Left hindlimb (tissue), 1 donor: ENCODE data around the gene STK39.
"Not testable (repeated sequence)": the region's sequence is repeated elsewhere in the genome, so short reads cannot be mapped to it uniquely, and the experiment has no call there.

Source experiments
- DNase-seq: peaks from one replicate; pipeline ENCODE4 v3.0.0-alpha.2; 2018

STK39 gene

DNA sequence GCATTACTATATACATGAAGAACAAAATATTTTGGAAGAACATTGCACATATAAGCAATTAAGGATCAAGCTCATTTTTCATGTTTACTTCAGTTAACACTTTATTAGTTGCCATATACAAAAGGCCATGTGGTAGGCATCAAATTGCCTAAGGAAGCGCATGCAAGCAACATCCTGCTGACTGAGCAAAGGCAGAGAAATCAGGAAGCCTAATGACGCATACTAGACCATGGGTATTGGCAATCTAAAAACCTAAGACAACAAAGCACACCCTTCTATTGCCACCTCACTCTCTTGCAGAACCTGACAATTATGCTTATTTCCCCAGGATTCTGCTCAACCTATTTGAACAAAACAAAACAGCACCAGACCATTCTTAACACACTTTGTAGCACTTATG is 171.9 kb downstream of the STK39 start:
- no peak for DNase-seq

DNA sequence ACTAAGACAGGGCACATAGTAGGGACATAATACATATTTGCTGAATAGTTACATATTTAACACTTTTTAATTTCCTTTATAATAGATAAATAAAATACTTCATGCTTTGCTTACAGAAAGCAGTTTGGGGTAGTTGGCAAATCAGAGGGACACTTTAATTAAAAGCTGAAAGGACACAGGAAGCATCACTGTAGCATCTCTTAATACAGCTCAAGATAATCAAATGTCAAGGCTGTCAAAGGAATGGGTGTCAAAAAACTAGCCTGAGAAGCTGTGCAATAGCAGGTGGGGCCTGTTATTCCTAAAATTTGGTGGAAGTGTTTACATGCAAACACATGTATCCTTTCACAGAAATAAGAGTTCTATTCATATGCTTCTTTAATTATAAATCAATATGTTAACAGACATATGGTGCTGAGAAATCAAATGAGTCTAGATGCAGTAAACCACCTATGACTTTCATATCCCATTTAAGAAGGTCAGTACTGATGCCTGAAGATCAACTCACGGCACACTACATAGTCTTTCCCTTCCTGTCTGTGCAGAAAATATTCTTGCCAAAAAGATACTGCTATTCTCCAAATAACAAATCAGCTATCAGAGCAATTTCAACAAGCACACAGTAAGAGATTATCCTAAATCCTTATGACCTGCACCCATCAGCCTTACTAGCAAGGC is 174.6 kb downstream of the STK39 start:
- no peak for DNase-seq

DNA sequence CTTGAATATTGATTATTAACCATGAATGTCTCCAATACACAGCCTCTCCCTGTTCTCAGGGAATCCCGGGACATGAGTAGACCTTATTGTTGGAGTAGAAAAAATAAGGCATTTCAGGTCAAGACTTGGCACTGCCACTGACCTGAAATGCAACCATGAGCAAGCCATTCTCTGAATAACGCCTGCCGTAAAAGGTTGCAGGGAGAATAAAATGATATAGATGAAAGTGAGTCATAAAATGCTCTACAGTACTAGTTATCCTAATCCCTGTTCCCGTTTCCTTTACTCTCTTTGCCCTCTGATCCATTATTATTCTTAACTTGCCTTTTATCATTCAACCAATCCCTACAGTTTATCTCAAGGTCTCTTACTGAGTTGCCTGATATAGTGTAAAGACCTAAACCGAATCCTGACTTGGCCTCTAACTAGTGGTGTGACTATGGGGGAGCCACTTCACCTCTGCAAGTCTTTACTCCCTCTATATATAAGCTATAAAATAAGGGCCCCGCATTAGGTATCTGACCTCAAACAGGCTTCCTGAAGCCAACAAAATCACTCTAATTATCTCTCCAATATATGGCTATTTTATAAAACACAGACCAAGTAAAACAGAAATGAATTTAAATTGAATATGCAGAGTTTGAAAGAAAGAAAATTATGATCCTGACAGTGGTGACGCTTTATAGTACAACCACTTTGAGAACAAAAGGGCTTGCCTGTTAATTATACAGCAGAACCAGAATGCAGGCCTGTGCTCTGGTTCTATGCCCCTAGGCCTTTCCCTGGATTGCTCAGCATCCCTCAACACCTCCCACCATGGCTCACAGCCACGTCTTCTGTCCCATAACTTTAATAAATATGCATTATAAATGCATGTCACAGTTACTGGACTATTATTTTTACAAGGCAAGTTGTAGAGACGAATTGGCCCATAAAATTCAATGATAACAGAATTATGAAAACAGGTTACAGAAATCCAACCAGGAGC is 183.1 kb downstream of the STK39 start:
- no peak for DNase-seq

DNA sequence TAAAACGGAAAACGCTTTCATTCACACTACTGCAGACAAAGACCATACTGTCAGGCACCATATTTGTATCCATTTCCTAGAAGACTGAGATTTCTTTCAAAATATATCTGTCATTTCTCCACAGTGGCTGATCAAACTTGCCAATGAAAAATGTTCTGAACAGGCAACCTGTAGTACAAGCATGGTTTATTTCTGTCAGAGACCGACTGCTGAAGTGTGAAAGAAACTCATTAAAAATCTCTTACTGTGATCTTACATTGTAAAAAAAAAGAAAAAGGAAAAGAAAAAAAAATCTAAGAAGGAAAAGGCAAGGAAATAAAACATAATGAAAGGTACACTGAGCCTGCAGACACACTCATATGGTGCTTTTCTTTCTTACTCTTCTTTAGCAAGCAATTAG is 184.5 kb downstream of the STK39 start:
- DNase-seq, result no peak

DNA sequence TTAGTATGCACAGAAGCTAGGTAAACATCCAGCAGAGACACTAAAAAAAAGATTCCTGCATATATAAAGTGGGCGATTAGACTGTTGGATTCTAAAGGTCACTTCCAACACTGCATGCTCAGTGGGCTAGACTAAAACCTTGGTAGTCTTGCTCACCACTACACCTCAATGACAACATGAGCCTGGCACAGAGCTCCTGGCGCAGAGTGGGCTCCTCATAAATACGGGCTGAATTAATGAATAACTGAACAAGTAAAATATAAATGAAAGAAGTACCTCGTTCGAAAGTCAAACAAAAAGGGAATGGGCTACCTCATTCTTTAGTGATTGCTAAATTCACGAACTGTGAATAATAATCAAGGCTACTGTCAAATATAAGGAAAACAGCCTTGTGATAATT is 185.3 kb downstream of the STK39 start:
- DNase-seq, result no peak

DNA sequence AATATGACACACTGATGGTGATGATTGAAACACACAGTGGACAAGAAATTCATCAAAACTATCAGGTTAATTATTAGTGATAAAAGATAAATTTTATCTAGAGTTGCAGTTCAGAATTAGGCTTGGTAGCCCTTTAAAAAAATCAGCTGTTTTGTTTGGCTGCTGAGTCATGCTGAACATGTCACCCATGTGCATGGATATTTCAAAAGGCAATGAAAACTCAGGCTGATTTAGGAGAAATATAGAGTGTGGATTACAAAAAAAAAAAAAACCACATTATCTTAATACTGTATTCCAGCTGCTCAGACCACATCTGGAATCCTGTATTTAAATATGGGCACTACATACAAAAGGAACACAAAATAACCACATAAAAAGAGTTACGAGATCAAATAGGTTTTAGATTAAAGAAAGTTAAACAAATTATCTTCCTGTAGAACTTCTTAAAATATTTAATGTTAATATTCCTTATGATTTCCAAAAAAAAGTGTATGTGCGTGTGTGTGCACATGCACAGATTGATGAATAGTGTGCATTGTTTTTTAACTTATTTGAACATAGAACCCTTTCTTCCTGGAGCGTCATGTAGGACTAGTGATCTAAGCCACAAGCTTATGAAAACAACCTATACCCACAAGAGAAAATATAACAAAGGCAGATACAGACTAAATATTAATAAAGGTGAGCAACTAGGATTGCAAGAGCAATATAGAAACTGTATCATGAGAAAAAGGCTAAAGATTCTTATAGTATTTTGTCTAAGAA is 186.2 kb downstream of the STK39 start:
- DNase-seq, result no peak

DNA sequence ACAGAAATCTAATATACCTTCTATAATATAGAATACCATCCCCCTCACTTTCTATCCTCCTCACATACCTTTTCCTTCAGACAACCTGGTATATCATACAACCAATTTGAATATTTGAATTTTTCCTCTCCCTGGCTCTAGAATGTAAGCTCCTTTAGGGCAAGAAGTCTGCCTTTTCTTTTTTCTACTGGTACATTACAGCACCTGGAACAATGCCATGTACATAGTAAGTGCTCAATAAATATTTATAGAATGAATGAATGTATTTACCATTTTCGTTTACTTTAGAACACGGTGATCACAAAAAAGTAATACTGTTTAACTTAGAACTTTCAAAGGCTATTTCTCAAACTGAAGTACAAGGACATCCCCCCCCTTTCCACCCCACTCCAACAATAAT is 187.6 kb downstream of the STK39 start:
- no peak for DNase-seq

DNA sequence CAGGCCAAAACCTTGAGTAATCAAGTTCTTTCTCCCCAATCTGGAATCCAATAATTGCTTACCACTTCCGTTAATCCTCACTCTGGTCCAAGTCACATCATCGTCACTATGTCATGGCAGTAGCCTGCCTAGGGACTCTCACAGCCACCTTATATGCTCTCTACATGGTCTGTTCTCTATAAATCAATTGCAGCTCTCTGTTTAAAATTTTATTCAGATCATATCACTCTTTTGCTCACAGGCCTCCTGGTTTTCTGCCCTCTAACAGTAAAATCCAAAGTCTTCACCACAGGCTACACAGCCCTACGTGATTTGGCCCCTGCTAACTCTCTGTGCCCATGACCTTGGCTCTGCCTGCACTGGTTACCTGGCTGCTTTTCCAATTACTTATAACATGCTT is 188.7 kb downstream of the STK39 start:
- DNase-seq, result no peak

DNA sequence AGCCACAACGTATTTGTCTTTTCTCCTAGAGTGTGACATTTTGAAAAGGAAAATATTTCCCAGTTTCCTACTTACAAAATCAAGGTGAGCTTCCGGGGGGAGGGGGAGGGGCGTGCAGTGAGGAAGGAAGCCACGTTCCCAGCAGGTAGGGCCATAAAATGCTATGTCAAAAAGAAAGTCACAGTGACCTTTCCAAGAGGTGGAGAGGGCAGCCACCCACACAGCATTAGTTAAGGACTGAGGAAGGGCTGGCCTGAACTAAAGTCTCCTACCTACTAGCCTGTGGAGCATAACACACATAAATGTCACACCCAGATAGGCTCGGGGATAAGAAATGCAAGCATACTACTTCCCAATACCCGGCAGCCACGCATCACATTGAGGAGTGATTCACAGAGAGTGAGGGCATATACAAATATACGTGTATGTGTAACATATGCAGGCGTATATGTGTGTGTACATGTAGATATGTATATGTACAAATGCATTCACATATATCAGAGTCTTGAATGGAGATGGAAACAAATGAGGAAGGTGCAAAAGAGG is 191.1 kb downstream of the STK39 start:
- no peak for DNase-seq

DNA sequence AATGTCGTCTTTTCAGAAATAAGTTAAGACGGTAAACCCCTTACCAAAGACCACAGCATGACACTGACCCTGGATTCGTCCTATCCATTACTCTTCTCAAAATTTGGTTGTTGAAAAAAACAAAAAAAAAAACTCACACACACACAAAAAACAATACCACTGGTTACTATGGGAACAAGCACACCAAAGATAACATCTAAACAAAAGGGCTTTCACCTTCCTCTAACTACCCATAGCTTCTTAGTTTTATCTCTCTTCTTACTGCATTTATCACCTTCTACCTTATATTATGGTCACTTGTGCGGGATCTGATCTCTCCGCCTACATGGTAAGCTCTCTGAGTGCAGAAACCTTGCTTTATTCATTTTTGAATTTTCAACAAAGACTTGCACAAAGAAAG is 192.7 kb downstream of the STK39 start:
- DNase-seq, result no peak

DNA sequence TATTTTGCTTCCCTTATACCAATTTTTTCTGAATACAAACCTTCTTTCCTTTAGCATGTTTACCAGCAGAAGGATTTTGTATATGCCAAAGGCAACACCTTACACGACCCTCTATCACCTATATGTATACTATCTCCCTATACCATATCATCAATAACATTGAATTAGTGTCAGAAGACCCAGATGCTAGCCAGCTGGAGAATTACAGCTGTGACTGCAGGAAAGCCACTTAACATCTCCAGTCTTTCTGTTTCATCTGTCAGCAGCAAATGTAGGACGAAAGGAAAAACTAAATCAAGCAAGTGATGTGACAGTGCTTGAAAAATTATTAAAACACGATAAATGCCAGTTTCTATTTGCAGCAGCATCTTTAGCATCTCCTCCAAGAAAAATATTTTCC is 193.7 kb downstream of the STK39 start:
- DNase-seq, result no peak

DNA sequence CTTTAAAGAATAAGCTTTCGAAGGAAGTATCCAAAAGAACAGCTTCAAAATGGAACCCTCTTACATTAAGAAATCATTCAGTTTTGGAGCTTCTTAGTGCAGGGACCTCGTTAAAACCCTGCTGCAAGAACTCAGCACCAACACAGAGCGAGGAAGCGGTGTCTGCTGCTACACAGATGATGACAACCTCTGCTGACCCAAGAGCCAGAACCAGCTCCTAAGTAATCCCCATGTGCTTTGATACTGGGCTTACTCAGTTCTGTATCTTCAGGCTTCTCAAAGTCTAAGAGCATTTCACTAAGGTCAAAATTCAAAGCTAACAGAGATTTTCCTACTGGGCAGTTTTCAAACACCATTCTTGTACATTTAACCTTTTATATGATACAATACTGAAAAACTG is 194.6 kb downstream of the STK39 start:
- DNase-seq, result no peak

DNA sequence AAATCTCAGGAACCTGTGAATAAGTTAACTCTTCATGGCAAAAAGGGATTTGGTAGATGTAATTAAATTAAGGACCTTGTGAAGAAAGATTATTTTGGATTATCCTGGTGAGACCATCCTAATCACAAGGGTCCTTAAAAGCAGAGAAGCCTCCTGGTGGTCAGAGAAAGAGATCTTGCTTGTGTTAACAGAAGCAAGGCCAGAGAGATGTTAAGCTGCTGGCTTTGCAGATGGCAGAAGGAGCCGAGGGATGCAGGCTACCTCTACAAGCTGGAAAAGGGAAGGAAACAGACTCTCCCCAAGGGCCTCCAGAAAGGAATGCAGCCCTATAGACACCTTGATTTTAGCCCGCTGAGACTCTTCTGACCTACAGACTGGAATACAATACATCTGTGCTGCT is 197.0 kb downstream of the STK39 start:
- no peak for DNase-seq

DNA sequence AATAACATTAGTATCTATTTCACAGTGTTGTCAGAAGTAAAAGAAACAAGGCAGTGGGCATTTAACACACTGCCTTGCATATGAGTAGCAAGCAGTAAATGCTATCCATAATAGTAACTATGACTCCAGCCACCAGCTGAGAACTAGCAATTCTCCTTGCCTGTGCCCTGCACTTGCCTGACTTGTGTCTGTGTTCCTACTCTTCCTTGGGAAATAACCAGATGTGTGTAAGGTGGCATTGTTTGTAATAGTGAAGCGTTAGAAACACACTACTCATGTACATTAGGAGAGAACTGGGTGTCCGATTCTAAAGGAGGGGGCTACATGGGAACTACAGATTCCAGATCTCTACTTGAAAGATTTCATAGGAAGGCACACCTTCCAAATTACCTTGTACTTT is 197.8 kb downstream of the STK39 start:
- no peak for DNase-seq

DNA sequence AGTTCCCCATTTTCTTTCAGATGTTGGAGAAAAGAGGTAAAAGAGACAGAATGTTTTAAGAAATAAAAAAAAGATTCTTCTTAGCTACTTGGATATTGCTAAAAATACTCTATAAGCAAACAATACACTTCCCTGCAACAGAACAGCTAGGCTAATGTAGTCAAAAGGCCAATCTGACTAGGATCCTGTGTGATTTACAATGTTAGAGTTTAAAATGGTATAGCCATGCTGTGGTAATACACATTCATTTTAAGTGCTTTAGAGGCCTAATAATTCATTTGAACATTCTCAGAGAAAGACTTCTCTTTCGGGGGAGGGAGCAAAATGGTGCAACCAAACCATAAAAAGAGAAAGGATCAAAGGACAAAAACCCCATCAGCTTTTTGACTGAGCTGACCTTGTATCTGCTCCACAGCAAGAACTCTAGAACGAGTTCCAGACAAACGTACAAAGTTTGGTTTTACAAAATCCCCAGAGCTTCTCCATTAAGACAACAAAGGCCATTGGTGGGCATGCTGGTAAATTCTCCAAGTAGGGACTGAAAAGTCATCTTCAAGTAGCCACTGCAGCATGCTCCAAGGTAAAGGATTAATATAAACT is 200.2 kb downstream of the STK39 start:
- no peak for DNase-seq

DNA sequence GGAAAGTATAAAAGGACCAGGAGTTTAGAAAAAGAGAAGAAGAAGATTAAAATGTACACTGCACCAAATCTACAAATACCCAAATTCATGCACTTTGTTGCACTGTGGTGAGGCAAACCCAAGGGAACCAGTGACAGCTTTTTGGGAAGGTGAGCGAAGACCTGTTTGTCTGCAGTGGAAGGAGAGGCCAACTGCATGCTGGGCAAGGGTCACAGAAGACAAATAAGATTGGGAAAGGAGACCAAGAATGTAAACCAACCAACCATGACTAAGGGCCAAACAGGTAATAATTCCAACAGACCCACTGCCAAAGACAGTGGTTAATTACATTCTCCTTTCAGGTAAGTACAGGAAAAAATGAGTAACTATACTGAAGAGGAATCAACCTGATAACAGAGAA is 202.8 kb downstream of the STK39 start:
- no peak for DNase-seq

DNA sequence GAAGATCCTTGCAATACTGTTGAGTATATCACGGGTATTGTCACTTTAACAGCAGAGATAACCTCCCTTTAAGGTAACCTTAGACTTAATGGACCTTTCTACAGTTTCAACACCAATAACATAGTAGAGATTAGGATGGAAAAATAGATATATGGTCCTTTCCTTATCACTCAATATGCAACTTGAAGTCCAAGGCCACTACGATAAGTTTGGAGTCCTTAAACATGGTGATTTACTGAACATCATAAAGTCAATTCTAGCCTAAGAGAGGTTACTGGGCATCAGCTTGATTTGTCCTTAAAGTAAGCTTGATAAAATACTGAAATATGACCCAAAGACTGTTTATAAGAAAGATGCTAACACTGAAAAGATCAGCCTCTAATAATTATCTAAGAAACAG is 203.2 kb downstream of the STK39 start:
- no peak for DNase-seq

DNA sequence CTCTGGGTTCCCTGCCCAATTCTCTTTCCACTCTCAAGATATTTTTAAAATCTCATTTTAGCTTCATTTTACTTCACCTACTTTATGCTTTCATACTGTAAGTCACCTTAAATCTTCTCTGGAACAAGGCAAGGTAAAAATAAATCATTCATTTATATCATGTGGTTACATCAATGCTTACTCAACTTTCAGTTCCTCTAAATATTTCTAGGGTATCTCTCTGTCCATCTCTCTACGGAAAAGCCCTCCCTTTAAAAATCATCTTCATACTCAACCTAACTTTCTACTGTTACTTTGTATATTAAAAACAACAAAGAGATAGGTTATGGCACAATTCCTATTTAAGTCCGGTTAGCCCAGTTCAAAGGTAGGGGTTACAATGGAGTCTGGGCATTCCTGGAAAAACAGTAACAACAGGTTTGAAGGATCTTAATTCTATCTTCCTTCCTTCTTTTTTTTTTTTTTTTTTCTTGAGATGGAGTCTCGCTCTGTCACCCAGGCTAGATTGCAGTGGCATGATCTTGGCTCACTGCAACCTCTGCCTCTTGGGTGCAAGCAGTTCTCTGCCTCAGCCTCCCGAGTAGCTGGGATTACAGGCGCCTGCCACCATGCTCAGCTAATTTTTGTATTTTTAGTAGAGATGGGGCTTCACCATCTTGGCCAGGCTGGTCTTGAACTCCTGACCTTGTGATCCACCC is 205.1 kb downstream of the STK39 start:
- DNase-seq, result not testable (repeated sequence)

DNA sequence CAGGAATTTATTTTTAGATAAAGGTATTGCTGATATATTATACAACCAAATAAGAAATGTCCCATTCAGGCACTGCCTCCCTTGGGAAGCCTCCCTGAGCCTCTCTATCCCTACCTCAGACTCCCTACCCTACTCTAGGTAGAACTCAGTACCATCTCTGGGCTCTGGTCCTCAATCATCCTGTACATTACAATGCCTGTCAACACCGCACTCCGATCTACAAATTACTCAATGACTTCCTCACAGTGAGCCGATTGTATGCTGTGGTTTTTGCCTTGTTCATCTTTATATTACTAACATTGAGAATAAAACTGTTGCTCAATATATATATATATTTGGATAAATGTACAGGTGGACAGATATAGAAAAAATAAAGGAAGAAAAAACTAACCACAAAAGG is 207.5 kb downstream of the STK39 start:
- no peak for DNase-seq

DNA sequence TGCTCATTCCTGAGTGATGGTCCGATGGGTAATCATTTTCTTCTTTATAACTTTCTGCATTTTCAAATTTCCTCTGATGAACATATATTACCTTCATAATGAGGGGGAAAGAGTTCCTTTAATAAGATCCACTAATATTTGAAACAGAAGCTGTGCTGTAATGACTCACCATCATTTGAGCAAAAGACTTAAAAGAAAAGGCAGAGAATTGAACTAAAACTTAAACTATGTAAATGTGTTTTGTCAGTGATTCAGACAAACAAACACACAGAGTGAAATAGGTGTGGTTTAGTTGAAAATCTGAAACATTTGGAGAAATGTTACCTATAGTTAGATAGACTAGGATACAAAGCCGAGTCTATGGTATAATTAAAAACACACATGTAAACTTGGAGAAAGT is 209.6 kb downstream of the STK39 start:
- DNase-seq, result no peak

DNA sequence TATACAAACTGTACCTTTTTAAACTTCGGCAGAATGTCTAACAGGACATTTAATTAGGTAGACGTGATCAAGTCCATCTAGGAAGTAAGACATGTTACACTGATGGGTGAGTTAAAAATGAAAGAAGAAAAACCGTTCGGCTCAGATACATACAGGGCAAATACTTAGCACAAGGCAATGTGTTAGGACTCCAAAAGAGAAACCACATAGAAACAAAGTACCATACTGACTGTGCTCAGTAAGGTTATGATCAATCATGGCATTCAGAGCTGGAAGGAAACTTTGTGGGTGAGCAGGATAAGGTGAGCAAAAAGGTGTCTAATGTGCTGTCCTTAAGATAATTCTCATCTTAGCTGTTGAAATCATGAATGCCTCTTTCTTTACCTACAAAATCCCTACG is 211.9 kb downstream of the STK39 start:
- DNase-seq, result no peak

DNA sequence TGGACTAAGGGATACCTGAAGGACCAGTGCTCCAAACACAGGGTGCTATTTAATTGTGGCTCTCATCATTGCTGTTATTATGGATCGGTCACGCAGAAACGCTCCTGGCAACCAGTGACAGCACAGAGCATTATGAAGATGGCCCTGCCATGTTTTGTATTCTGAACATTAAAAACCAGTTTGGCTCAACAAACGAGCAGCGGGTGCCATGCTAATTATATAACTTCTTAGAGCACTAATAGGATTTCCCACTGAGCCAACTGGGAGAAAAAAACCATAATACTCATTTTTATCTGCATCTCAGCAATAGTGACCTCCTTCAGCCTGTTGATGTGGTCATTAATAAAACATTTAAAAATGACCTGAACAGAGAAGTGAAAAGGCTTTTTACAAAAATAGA is 212.8 kb downstream of the STK39 start:
- no peak for DNase-seq
